GM12874 (cell line): Measurements from ENCODE around the gene IL1RL2.
A peak's percentile ranks its signal among the peaks of the same experiment; 100 is the strongest.

Source experiments
- CTCF ChIP-seq: IDR thresholded peaks from 2 replicates; pipeline ENCODE4 v1.5.1; 2011; ENCODE audit warnings: low read depth, mild to moderate bottlenecking, control low read depth, low read length, moderate library complexity; ENCODE audit not compliant: insufficient read depth

Gene IL1RL2

GRCh38 chr2:102187496-102188150 lies 800 bp downstream of the IL1RL2 start:
- 0 out of 2 replicates have a peak, but pooled peaks have one; percentile 5 for TF ChIP-seq CTCF

GRCh38 chr2:102190430-102191107 lies 3.7 kb downstream of the IL1RL2 start:
- TF ChIP-seq CTCF: no peak

DNA sequence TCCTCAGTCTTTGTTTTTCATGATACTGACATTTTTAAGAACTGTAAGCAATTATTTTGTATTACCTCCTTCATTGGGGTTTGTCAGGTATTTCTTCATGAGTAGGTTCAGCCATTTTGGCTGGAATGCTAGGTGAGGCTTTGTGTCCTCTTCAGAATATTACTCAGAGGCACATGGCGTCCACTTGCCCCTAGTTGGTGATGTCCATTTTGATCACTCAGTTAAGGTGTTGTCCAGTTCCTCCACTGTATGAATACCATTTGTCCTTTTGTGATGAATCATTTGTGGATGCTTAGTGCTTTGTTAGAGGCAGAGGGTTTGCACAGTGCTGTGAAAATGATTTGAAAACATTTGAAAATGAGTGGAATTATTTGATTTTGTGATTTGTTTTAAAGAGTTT lies 4.7 kb downstream of the IL1RL2 start:
- TF ChIP-seq CTCF: no peak

DNA sequence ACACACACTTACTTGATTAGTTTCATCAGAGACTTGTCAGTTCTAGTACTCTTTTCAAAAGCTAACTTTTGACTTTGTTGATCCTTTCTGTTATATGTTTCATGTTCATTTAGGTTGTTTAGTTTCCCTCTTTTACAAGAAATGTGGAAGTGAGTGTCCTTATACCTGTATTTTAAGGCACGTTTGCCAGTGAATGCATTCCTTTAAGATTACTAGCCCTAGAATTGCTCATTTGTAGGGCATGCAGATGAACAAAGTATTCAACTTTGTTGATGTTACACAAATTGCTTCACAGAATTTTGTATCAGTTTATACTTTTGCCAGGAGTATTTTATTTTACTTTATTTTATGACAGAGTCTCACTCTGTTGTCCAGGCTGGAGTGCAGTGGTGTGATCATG lies 6.3 kb downstream of the IL1RL2 start:
- no peak for TF ChIP-seq CTCF

DNA sequence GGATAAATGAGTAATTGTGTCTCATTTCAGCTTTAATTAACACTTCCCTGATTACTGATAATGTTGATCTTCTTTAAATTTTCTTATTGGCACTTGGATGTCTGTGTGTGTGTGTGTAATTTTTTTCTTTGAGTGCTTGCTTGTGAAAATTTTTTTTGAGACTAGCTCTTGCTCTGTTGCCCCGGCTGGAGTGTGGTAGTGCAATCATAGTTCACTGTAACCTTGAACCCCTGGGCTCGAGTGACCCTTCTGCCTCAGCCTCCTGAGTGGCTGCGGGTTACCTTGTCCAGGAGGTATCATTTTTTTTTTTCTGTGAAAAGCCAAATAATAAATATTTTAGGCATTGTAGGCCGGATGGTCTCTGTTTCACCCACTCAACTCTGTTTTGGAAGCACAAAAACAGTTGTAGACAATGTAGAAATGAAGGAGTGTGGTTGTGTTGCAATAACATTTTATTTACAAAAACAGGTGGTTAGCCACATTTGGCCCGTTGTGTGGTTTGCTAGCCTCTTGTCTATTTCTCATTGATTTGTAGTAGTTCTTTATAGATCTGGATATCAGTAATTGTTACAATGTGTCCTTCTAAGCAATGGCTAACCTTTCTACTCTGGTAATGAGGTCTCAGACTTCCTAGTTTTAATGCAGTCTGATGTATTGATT lies 7.9 kb downstream of the IL1RL2 start:
- no peak for TF ChIP-seq CTCF

DNA sequence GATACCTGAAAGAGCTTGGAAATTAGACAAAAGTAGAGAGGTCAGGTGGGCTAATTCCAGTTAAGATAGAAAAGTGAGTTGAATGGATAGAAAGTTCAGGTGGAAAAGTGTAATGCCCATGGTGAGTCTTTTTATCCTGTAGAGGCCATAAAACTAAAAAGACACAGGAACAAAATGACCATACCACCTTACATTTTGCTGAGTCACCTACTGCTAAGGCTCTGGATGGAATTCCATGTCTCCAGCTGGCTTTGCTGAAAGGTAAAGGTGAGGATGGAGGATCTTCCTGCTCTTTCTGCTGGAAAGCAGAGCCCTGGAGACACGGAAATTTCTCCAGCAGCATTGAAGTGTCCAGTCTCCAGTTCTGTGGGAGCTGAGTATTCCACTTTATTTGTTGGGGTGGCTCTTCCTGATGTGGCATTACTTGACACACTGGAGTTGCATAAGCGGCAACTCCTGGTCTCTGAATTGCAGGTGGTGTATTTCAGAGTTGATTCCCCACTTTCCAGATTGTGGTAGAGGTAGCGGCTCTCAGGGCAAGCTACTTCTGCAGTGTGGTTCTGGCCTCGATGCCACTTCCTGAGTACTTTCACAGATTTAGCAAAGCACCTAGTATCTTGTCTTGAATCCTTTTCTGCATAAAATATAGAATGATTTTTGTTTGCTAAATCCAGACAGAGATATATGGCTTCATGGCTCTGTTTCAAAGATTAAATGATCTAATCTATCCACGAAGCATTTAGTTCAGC lies 10.7 kb downstream of the IL1RL2 start:
- TF ChIP-seq CTCF: no peak

DNA sequence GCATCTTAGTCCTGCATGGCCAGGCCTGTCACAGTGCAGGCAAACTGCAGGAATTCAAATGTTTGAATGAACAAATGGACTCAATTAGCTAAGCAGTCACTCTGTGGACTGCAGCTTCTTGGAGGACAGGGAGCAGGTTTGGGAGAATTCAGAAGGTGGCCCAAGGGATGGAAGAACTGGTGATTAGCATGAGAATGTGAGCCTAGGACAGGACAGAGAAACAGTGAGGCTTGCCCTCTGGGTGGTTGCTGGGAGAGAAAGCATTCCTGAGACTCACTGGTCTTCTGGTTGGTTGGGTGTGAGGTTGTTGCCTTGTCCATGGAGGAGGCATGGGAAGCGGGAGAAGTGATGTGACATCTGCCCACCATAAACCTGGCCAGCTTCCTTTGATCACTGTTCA lies 13.7 kb downstream of the IL1RL2 start:
- TF ChIP-seq CTCF: no peak
